RKO (cell line): ENCODE measurements around the gene SGMS1.

Experiments
- DNase-seq: peaks from one replicate; pipeline ENCODE4 v3.0.0-alpha.2; 2016; ENCODE audit warnings: low spot score

SGMS1 gene

DNA sequence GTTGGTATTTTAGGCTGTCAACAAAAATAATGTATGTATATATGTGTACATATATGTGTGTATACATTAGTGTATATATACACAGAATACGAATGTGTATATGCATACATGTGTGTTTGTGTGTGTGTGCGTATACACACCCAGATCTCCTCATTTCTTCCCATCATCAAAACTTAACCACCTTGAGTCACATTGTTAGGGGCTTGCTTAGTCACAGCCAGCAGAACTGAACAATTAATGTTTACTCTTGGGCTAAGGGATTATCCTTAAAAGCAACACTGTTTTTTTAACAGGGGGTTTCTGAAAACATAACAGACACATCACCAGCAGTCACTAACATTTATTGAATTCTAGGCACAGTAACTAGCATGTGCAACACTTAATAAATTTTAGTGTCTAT, 289.5 kb downstream of the SGMS1 start:
- DNase-seq = no peak

DNA sequence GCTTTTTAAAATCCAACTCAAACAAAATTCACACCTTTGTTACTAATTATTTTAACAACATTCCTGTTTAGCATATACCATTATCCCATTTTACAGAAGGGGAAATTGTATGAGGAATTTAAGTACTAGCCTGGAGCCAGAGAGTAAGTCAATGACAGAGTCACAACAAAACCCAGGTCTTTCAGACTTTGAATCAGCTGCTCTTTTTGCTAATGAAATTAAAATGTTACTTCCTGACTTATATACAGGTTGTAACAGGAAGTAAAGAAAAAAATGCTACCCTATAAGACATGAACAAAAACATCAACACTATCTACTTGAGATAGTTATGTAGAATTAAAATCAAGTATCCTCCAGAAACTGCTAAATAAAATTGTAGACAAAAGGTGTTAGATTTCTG, 289.9 kb downstream of the SGMS1 start:
- no peak for DNase-seq

DNA sequence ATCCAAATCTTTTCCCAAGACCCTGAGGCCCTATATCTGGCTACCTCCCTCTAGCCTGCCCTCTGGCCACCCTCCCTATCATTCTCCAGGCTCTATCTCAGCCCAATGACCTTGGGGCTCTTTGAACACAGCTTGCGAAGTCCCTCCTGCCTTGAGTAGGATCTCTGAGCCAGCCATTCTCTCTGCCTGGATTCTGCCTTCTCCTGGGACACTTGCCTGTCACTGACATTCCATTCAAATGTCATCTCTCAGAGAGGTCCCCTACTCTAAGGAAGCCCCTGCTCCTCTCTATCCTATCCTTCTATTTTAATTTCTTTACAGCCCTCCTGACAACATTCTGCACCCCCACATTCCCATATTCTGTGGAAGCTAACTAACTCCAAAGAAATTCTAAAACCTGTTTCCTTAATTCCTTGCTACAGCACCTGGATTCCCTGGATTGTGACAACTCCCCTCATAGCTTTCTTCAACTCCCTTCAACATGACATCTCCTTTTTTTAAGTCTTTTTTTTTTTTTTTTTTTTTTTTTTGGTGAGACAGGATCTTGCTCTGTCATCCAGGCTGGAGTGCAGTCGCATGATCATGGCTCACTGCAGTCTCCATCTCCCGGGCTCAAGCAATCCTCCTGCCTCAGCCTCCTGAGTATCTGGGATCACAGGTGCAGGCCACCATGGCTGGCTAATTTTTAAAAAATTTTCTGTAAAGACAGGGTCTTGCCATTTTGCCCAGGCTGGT, 291.5 kb downstream of the SGMS1 start:
- no peak for DNase-seq

DNA sequence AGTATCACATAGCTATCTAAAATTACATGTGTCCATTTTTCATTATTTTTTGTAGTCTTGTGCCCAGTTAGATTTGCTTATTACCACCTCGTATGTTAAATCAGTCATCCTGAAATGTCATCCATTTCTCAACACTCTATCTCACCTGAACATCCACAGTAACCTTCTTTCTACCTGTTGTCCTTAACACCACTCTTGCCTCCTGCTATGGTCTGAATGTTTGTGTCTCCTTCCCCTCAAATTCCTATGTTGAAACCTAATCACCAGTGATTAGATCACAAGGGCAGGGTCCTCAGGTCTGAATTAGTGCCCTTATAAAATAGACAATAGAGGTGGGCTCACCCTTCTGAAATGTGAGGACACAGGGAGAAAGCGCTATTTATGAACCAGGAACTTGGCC, 292.3 kb downstream of the SGMS1 start:
- no peak for DNase-seq

DNA sequence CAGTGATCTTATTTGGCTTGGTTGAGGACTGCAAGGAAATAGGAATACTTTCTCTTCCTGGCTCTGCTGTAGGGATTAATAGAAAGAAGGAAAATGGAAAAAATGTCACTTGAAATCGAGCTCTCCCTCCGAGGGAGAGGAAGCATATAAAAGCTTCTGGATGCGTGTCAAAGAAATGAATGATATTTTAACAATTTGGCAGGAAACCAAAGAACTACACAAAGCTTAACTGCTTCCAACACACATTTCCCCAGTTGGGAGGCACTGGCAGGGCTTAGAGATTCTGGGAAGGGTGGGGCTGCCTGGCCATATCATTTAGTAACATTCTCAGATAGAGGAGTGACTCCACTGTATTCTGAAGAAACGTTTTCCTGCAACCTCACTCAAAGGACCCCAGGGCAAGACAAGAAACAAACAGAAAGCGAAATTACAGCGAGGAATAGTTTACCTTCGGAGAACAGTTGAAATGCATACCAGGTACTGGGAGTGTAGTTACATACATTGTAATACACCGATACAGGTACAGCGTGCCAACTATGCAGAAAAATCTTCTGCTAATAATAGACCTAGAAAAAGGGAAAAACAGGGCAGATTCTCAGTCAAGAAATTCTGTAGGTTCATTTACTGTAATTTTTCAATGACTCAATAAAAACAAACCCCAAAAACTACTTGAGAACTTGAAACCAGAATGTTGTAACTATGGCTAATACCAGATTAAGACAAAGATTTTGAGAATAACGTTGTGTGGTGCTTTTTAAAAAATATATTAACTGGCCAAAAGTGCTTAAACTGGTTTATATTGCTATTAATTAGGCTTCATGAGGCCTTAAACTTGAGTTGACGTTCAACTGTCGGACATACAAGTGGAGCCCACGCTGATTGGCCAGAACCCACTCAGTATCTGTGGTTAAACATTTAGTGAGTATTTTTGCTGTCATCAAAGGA, 296.7 kb downstream of the SGMS1 start:
- no peak for DNase-seq

DNA sequence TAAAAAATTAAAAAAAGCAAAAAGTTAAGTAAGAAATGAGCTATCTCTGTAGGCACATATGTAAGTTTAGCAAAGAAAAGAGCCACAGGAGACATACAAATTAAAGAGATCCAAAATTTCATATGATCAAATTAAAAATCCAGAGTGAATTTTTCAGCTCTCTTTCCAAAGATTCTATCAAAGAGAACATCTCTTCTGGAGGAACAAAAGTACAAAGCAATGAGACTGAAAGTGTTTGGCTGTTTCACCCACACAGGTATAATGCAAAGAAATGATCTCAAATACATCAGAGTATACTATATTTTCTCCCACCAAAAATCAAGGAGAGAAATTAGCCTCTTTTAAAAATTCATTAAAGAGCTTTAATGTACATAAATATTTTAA, 297.6 kb downstream of the SGMS1 start:
- no peak for DNase-seq

DNA sequence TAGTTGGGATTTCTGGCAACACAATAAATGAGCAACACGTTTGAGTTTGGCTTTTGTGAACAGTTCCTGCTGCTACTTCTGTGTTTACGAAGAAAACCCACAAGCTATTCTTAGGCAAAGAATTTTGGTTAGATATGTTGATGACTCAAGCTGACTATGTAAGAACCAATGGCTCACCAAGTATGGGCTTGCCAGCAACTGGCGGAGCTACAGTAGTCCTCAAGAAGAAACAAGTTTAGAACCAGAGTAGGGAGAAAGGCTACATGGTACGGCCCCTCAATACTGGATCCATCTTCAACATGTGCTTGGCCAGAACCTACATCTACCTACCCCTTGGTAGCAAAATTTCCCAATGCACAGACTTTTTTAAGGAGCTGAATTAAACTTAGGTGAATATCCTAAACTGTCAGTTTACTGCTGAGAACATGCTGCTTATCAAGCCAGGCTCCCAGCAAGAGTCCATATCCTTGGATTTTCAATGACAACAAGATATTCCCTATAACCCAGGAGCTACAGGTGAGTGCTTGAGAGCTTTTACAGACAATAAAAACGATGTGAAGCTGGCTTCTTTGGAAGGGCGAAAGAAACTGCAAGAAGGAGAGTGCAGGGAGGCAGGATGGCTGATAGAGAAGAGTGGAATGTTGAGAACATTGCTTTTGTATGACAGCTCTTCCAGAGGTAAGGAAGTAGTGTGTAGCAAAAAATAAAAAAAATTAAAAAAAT, 298.1 kb downstream of the SGMS1 start:
- peak; percentile 89 for DNase-seq

DNA sequence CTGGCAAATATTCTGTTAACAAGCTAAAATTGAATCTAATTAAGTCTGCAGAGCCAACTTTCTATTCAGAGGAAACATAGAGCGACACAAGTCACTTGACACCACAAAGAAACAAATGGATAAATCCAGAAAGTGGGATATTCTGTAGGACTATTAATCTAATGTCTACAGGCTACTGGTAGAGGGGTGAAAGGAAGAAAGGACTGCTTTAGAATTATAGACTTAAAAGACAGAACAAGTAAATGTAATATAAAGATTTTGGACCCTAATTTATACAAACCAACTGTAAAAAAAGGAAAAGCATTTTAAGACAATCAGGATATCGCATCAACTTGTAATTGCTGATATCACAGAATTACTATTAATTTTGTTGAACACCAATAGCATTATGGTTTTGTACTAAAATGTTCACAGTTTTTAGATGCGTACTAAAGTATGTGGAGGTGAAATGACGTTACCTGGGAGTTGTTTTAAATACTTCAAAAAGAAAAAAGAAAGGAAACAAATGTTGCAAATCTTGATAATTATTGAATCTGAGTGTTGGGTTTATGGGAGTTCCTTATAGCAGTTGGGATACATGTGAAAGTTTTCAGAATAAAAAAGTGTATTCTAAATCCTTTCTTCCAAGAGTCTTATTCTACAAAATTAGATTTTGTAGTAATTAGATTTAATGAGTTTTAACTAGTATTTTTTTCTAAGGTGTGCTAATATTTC, 298.9 kb downstream of the SGMS1 start:
- DNase-seq = no peak

DNA sequence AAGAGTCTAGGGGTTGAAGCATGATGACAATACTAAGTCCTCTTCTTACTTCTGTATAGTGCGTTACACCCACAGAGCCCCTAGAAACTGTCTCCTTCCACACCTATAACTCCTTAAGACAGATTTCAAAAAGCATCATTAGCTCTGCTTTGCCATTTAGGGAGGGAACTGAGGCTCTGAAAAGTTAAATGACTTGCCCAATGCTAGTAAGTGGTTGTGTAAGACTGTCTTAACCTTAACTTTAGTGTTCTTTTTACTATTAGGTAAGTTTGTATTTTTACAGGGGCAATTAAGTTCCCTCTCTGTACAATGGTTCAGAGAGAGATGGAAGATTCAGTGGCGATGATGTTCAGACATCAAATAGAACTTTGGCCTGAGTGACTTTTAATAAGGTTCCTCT, 299.7 kb downstream of the SGMS1 start:
- no peak for DNase-seq

DNA sequence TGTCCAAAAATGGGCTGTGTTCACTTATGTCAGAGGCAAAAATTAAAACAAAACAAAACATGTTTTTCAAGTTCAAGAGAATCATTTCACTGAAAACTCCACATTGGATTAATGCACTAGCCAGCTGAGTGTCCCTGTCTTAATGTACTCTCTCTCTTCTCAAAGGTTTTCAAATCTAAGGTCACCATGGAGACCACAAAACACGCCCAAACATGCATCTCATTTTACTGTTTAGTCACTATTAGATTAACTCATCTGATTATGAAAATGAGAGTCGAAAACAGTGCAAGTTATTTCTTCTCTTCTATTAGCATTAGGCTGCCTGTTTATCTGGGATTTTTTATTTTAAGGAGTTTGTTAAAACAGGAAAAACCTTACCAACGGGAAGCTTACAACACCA, 301.7 kb downstream of the SGMS1 start:
- DNase-seq = peak; percentile 4

DNA sequence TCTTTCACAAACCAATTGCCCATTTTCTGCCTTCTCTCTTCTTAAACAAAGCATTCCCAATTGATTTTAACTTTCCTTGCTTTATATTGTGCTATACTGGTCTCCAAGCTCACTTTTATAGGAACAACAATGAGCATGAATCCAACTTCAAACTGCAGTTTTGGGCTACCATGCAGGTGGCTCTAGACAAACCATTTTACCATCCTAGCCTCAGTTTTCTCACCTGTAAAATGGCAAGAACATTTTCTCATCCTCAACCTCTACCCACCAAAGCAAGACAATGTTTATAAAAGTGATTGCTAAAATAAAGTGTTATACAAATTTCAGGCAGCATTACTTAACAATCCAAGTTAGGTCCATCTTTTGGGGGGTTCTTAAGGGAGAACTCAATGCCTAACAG, 305.6 kb downstream of the SGMS1 start:
- DNase-seq = no peak

DNA sequence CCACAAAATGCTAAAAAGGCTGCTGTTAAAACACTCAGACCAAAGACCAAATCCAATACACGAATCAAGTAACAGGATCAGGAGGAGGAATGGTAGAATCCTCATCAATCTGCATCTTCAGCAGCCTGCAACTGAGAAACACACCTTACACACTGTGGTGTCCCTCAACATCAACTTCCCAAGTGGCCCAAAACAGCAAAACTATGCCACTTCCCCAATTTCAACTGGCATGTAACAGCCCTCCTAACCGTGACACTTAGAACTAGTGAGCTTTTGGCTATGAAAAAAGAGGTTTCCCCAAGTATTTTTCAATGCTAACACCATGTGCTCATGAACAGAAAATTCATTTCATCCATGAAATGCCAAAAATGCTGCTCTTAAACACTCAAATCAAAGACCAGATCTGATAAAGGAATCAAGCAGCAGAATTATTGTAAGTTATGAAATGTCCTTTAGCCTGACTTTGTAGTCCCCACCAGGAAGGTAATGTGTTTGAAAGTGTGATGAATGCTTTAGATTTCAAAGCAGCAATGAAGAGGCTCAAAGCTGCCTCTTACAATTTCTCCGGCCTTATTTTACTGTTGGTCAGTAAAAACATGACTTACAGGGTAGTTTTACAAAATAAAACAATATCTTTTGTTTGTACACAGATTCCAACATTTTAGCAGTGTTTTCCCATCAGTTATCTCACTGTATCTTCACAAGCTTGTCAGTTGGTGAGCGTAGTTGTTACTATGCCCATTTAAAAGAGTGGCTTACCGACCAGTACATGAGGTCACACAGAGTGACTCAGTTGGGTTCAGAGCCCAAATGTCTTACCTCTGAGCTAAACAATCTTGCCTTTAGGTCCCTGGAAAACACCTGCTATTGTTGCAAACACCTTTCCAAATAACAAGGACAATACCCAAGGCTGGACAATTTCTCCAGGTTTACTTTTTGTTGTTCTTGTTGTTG, 306.8 kb downstream of the SGMS1 start:
- peak; percentile 11 for DNase-seq

DNA sequence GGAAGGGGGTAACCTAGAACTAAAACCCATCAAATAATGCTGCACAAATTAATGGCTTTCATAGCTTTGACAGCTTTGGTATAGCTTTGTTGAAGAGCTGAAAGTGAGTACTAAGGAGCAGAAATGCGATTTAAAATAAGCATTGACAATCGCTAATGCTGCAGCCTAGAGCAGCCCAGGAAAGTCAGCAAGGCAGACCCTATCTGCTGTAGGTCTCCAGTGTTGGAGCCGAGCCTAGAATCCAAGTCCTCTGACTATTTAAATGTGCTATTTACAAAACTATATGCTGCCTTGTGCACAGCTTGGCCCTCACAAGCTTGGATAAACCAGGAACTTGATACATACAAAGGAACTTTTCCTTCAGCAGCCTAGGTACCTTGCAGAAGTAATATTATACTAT, 307.6 kb downstream of the SGMS1 start:
- no peak for DNase-seq

DNA sequence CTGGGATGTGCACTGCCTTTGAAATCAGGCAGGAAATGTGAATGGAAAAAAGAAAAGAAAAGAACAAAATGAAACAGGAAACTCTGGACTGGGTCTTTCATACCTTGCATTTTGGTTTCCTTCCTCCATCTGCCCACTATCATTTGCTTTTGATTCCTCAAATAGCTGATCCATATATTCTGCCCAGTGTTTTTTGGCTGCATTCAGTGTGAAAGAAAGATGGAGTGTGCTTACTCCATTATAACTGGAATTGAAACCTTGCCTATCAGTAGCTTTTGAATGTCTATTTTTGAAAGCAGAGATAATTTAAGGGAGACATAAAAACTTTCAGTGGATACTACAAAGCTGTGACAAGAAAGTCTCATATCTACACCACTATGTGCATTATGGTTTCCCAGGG, 308.3 kb downstream of the SGMS1 start:
- no peak for DNase-seq

DNA sequence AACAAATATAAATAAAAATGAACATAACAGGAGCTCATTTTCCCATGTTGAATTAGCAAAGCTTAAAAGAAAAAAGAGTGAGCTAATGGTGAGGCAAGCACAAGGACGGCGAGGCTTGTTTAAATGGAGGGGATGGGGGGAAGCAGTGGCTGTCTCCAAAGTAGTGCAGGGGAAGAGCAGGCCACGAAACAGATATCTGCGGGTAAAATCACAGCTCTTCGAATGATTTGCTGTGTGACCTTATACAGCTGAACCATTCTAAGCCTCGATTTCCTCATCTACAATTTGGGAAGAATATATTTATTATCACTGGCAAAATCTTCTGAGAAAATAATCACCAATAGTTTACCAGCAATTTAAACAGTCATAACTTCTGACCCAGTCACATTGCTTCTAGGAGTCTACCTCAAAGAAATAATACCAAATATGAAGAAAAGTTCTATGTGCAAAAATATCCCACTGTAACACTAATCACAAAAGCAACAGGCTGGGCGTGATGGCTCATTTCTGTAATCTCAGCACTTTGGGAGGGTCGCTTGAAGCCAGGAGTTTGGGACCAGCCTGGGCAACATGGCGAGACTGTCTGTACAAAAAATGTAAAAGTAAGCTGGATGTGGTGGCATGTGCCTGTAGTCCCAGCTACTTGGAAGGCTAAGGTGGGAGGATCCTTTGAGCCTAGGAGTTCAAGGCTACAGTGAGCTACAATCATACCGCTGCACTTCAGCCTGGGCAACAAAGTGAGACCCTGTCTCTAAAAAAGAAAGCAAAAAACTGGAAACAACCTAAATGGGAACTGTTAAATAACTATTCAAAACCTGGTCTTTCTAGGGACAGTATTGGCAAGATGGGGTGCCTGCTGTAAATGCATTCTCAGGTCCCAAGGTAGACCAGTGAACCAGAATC, 309.3 kb downstream of the SGMS1 start:
- DNase-seq = no peak

DNA sequence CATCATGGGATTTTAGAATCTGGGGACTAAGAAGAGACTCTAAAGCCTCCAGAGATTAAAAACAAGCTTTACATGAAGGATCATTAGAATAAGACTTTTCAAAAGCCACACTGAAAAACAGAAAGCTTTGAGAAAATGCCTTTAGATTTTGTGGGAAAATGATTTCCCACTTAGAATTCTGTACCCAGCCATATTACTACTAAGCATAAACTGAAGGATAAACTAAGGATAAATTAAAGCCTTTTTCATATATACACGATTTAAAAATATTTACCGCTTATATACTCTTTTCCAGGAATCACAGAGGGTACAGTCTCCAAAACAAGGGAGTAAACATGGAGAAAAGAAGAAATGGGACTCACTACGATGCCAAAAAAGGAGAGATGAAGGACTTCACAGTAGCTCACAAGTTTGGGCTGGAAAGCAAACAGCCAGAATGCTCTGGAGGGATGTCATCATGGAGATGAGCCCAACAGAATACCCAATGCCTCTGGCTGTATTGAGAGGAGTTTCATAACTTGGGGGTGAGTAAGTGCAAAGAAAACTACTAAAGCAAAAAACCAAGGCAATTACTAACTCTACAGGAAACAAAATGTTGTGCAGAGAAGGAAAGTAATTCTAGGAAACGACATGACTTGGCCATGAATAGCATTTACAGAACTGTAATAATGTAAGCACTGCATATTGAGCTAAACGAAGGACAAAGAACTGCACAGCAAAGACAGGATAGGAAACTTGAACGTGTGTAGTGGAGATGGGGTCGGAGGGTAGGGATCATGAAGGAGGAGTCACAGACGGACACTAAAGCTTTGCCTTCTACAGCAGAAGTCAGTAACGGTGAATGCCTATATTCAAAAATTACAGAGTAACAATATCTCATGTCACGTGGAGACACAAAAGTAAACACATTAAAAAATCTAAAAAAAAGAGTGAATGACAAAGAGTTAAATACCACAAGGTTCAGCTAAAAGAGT, 311.0 kb downstream of the SGMS1 start:
- DNase-seq = no peak

DNA sequence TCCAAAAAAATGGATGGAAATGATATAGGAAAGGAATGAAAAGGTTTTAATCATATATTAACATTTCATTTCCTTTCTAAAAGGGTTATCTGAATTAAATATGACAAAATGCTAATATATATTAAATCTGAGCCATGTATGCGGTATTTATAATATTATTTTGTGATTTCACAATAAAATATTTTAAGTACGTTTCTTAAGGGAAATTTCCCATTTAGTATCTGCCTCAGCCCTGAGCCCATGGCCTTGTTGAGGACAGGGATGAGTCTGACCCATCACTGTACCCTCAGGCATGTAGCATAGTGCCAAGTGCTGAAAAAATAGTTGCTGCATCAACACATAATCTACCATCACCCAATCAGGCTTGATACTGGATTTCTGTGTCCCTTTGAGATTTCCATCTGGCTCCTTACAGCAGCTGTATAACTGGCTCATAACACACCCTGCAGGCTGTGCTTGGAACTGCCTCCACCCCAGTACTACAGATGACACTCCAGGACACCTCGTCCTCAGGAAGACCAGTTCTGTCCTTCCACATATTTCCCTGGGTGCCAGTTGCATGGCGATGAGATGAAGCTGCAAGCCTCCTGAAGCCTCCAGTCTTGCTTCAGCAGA, 313.1 kb downstream of the SGMS1 start:
- DNase-seq = peak; percentile 50

DNA sequence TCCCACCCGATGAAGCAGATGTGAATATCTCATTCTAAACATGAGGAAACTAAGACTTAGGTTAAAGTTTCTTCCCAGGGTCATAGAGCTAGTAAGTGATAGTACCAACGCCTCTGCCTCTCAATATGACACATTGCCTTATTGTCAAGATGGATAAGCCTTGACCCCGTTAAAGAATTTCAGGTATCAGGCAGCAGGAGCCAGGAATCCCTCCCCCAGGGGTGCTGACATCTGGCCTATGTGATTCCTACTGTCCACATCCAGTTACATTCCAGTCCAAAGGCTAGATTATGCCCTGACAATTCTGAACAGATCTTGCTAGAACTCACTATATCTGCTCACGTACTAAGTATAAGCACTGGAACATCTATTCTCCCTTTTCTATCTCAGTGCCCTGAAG, 314.4 kb downstream of the SGMS1 start:
- DNase-seq = no peak
